HEK293T (cell line): Measurements from ENCODE around the gene KPNA3.

Experiments used
- CTCF ChIA-PET: fragments of 350-600 bp; formaldehyde crosslinking; extraction: SDS; loops from one replicate; lab custom pipeline; 2021; ENCODE audit warnings: antibody characterized with exemption, inconsistent platforms; lab: Yijun Ruan, JAX
- POLR2A ChIA-PET: fragments of 350-600 bp; formaldehyde crosslinking; extraction: SDS; loops from one replicate; lab custom pipeline; 2020; ENCODE audit warnings: antibody characterized with exemption, inconsistent platforms; lab: Yijun Ruan, JAX
- DNase-seq: peaks from one replicate; pipeline ENCODE4 v3.0.0; 2012; ENCODE audit warnings: mixed read lengths; ENCODE audit errors: extremely low spot score
- ARNT ChIP-seq: fragments of 450-650 bp; IDR thresholded peaks from 2 replicates; pipeline ENCODE4 v1.6.1; 2017; ENCODE audit warnings: mild to moderate bottlenecking
- BHLHE40 ChIP-seq: fragments of 450-650 bp; IDR thresholded peaks from 2 replicates; pipeline ENCODE4 v1.6.1; 2016; ENCODE audit warnings: mild to moderate bottlenecking, moderate library complexity, borderline replicate concordance
- CTBP1 ChIP-seq: fragments of 450-650 bp; IDR thresholded peaks from 2 replicates; pipeline ENCODE4 v1.6.1; 2016; ENCODE audit warnings: borderline replicate concordance
- ELF4 ChIP-seq: fragments of 450-650 bp; IDR thresholded peaks from 2 replicates; pipeline ENCODE4 v1.6.1; 2017; ENCODE audit warnings: antibody characterized with exemption
- FOXA1 ChIP-seq: fragments of 450-650 bp; IDR thresholded peaks from 2 replicates; pipeline ENCODE4 v1.6.1; 2016; ENCODE audit warnings: mild to moderate bottlenecking
- FOXK2 ChIP-seq: fragments of 450-650 bp; IDR thresholded peaks from 2 replicates; pipeline ENCODE4 v1.6.1; 2016; ENCODE audit warnings: mild to moderate bottlenecking
- FOXM1 ChIP-seq: fragments of 450-650 bp; IDR thresholded peaks from 2 replicates; pipeline ENCODE4 v1.6.1; 2017; ENCODE audit warnings: mild to moderate bottlenecking, borderline replicate concordance
- HDGF ChIP-seq: fragments of 450-650 bp; IDR thresholded peaks from 2 replicates; pipeline ENCODE4 v1.6.1; 2017; ENCODE audit warnings: antibody characterized with exemption, borderline replicate concordance
- L3MBTL2 ChIP-seq: fragments of 450-650 bp; conservative IDR thresholded peaks from 2 replicates; pipeline ENCODE4 v1.6.1; 2016; ENCODE audit warnings: mild to moderate bottlenecking
- LEF1 ChIP-seq: fragments of 450-650 bp; IDR thresholded peaks from 2 replicates; pipeline ENCODE4 v1.6.1; 2017; ENCODE audit warnings: mild to moderate bottlenecking, borderline replicate concordance
- NFRKB ChIP-seq: fragments of 450-650 bp; IDR thresholded peaks from 2 replicates; pipeline ENCODE4 v1.6.1; 2016; ENCODE audit warnings: mild to moderate bottlenecking, moderate library complexity
- SP1 ChIP-seq: fragments of 450-650 bp; IDR thresholded peaks from 2 replicates; pipeline ENCODE4 v1.6.1; 2017
- SUZ12 ChIP-seq: fragments of 450-650 bp; IDR thresholded peaks from 2 replicates; pipeline ENCODE4 v1.6.1; 2016; ENCODE audit warnings: mild to moderate bottlenecking
- TARDBP ChIP-seq: fragments of 450-650 bp; IDR thresholded peaks from 2 replicates; pipeline ENCODE4 v1.6.1; 2016
- ZNF384 ChIP-seq: fragments of 450-650 bp; IDR thresholded peaks from 2 replicates; pipeline ENCODE4 v1.6.1; 2016
- TF ChIP-seq, protein P1 (sequence below): fragments of 450-650 bp; IDR thresholded peaks from 2 replicates; pipeline ENCODE4 v1.6.1; 2016

Gene KPNA3

DNA sequence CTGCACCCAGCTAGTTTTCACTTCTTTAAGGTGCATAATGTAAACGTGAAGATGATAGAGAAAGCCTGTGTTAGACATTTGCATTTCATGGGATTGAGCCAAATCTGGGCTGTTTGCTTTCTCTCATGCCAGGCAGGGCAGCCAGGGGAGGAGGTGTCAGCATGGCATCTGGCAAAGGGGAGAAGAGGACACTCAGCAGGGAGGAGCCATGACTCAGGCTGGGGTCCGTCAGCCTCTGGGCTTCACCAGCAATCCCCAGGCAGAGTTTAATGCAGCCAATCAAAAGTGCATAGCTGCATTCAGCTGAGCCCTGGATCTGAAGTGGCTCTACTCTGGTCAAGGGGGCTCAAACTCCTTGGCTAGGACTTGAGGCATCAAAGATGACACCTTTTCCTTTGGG, 124.7 kb downstream of the KPNA3 start:
- TF ChIP-seq ELF4 (no peak), FOXK2 (no peak), CTBP1 (no peak), NFRKB (no peak), LEF1 (no peak), FOXA1 (no peak), FOXM1 (no peak), HDGF (no peak), ZNF384 (no peak), TARDBP (no peak), SP1 (no peak), ARNT (no peak)
- TF ChIP-seq, protein P1, sequence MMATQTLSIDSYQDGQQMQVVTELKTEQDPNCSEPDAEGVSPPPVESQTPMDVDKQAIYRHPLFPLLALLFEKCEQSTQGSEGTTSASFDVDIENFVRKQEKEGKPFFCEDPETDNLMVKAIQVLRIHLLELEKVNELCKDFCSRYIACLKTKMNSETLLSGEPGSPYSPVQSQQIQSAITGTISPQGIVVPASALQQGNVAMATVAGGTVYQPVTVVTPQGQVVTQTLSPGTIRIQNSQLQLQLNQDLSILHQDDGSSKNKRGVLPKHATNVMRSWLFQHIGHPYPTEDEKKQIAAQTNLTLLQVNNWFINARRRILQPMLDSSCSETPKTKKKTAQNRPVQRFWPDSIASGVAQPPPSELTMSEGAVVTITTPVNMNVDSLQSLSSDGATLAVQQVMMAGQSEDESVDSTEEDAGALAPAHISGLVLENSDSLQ = no peak
- ChIA-PET CTCF (no interaction called here), POLR2A (no interaction called here)
- DNase-seq = no peak

DNA sequence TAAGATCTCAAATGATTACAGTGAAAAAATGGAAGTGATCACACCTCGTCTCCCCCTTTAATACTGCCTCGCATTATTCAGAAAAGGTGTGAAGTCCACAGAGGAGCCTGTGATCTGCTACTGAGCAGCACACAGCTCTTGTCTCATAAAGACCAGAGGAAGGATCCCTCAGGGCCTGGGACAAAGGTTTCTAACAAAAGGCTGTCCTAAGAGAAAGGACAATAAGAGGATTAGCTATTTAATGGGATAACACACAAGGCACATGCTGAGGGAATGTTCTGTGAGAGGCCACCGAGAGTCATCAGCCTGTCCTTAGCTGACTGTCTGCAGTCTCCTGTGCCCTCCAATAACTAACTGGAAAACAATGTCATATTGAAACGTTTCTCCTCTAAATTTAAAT, 127.9 kb downstream of the KPNA3 start:
- TF ChIP-seq FOXK2 (no peak), ZNF384 (no peak), FOXA1 (no peak), LEF1 (no peak), NFRKB (no peak), L3MBTL2 (no peak), SP1 (no peak), HDGF (no peak), FOXM1 (no peak), ARNT (no peak)
- ChIA-PET POLR2A (interaction anchor here (0.7 kb wide), 1 partner anchor 128 kb away, joined by 3 read pairs; the partner anchor contains the start of gene KPNA3), CTCF (no interaction called here)
- no peak for DNase-seq

DNA sequence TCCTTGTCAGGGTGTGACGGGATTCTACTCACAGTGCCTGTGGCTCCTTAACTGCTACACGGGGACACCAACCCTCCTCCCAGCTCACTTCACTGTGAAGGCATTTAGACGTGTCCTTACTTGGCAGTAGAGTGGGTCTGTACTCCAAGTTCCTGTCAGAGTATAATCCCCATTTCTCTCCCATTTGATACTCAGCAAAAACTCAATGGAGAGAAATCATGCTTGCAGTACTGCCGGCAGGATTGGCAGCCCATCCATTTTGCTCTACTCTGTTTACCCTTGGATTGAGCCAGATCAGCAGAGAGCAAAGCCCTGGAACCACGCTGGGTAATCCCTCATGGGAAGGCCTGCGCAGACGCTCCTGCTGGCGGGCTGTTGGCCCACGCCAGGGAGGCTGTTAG, 135.2 kb downstream of the KPNA3 start:
- POLR2A ChIA-PET = no interaction called here
- TF ChIP-seq TARDBP (no peak), LEF1 (no peak), FOXA1 (no peak), ELF4 (no peak), ARNT (no peak), FOXM1 (no peak), HDGF (no peak)
- CTCF ChIA-PET = no interaction called here
- no peak for DNase-seq

DNA sequence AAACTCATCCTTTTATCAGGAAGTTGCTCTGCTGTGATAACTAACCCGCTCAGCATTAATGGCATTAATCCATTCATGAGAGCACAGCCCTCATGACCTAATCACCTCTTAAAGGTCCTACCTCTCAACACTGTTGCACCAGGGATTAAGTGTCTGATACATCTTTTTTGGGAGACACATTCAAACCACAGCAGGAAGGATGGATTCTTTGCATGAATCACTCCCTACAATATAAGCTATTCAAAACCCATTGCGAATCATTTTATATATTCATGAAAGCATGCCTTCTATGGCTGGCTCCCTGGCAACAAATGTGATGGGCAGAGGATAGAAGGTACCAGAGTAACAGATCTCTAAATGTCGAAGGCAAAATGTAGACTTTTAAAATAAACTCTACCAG, 136.6 kb downstream of the KPNA3 start:
- TF ChIP-seq, protein P1 = no peak
- no peak for TF ChIP-seq FOXK2
- TF ChIP-seq ELF4 = no peak
- TF ChIP-seq CTBP1 = no peak
- ChIA-PET POLR2A (no interaction called here), CTCF (no interaction called here)
- DNase-seq = no peak

DNA sequence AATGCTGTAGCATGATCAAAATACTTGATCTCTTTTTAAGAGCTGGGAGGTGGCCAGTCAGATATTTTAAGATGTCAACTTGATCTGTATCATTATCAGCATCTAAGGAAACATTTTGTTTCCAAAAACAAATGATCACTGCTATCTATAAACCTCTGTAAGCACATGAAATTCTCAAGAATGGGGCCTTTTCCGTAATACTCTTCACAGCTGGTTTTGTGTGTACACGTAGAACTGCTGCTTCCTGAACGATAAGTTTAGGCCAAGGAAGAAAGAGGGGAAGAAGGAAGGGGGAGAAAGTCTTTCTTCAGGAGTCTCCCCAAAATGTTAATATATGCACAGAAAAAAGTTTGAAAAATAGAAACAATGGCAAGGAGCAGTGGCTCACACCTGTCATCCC, 138.5 kb downstream of the KPNA3 start:
- POLR2A ChIA-PET = no interaction called here
- DNase-seq = no peak
- CTCF ChIA-PET = no interaction called here
- no peak for TF ChIP-seq TARDBP
- TF ChIP-seq BHLHE40 = no peak
- TF ChIP-seq NFRKB = no peak
- TF ChIP-seq, protein P1 = no peak
- no peak for TF ChIP-seq SP1
- no peak for TF ChIP-seq ZNF384
- no peak for TF ChIP-seq FOXA1

DNA sequence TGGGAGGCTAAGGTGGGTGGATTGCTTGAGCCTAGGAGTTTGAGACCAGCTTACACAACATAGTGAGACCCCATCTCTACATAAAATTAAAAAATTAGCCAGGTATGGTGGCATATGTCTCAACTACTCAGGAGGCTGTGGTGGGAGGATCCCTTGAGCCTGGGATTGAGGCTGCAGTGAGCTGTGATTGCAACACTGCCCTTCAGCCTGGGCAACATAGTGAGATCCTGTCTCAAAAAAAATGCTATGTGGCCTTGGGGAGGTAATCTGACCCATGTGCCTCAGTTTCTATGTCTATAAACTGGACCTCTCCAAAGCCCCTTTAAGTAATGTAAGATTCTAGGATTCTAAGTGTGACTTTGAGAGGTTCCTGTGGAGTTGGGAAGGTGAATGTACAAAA, 139.0 kb downstream of the KPNA3 start:
- no peak for TF ChIP-seq ELF4
- TF ChIP-seq NFRKB = no peak
- no peak for TF ChIP-seq SP1
- TF ChIP-seq BHLHE40 = no peak
- no peak for TF ChIP-seq ARNT
- TF ChIP-seq FOXK2 = no peak
- TF ChIP-seq CTBP1 = no peak
- TF ChIP-seq L3MBTL2 = no peak
- TF ChIP-seq, protein P1 = no peak
- TF ChIP-seq ZNF384 = no peak
- TF ChIP-seq SUZ12 = no peak
- TF ChIP-seq HDGF = no peak
- TF ChIP-seq FOXA1 = no peak
- POLR2A ChIA-PET = no interaction called here
- CTCF ChIA-PET = no interaction called here
- DNase-seq = no peak
